KMS-11 (cell line): ENCODE data around the gene SRGAP1.

Experiments
- H2AFZ ChIP-seq: fragments of 200-600 bp; sonication (generic); 2 replicates; pipeline ENCODE4 v1.6.1; 2016; ENCODE audit warnings: antibody characterized with exemption, mixed run types, low read depth
- H3K27ac ChIP-seq: fragments of 200-600 bp; sonication (generic); 2 replicates; pipeline ENCODE4 v1.6.1; 2016; ENCODE audit warnings: mild to moderate bottlenecking, mixed run types
- H3K27me3 ChIP-seq: fragments of 200-600 bp; sonication (generic); 2 replicates; pipeline ENCODE4 v1.6.1; 2017; ENCODE audit warnings: mild to moderate bottlenecking, low read depth, mixed run types, moderate library complexity; ENCODE audit not compliant: insufficient read depth
- H3K36me3 ChIP-seq: fragments of 200-600 bp; sonication (generic); 2 replicates; pipeline ENCODE4 v1.6.1; 2017; ENCODE audit warnings: mild to moderate bottlenecking, mixed run types; ENCODE audit not compliant: insufficient read depth
- H3K4me1 ChIP-seq: fragments of 200-600 bp; sonication (generic); 2 replicates; pipeline ENCODE4 v1.6.1; 2016; ENCODE audit warnings: mild to moderate bottlenecking, low read depth, mixed run types; ENCODE audit not compliant: poor library complexity, severe bottlenecking
- H3K4me2 ChIP-seq: fragments of 200-600 bp; sonication (generic); 2 replicates; pipeline ENCODE4 v1.7.0; 2016; ENCODE audit warnings: mild to moderate bottlenecking, mixed run types
- H3K4me3 ChIP-seq: fragments of 200-600 bp; sonication (generic); IDR thresholded peaks from 2 replicates; pipeline ENCODE4 v1.6.1; 2017; ENCODE audit warnings: low read depth, low read length, mixed read lengths; ENCODE audit not compliant: insufficient read depth
- H3K79me2 ChIP-seq: fragments of 200-600 bp; sonication (generic); 2 replicates; pipeline ENCODE4 v1.6.1; 2016; ENCODE audit warnings: low read depth, mixed run types; ENCODE audit not compliant: insufficient read depth
- H3K9ac ChIP-seq: fragments of 200-600 bp; sonication (generic); 2 replicates; pipeline ENCODE4 v1.6.1; 2016; ENCODE audit warnings: mild to moderate bottlenecking, mixed run types
- H4K20me1 ChIP-seq: fragments of 200-600 bp; sonication (generic); 2 replicates; pipeline ENCODE4 v1.6.1; 2016; ENCODE audit warnings: mild to moderate bottlenecking, mixed run types; ENCODE audit not compliant: insufficient read depth
- CTCF ChIP-seq: fragments of 200-600 bp; sonication (generic); conservative IDR thresholded peaks from 2 replicates; pipeline ENCODE4 v1.6.1; 2017; ENCODE audit warnings: low read depth, mild to moderate bottlenecking, antibody characterized with exemption, low read length, moderate library complexity, mixed read lengths

The SRGAP1 gene

GRCh38 chr12:63863658-63864453 is 19.4 kb downstream of the SRGAP1 start:
- H3K4me1 ChIP-seq = no peaks in the 10 kb centered on the region
- H3K27ac ChIP-seq = no peak overlapping the region
- no peaks in the 10 kb centered on the region for H4K20me1 ChIP-seq
- no peak overlapping the region for H3K9ac ChIP-seq
- TF ChIP-seq CTCF = no peak
- no peaks in the 10 kb centered on the region for H3K36me3 ChIP-seq
- no peak overlapping the region for H2AFZ ChIP-seq
- no peak overlapping the region for H3K4me3 ChIP-seq
- no peaks in the 10 kb centered on the region for H3K79me2 ChIP-seq
- no peak overlapping the region for H3K4me2 ChIP-seq
- no peaks in the 10 kb centered on the region for H3K27me3 ChIP-seq

- Histone ChIP-seq H3K79me2 (no peaks in the 10 kb centered on the region), H3K9ac (no peak overlapping the region), H3K36me3 (no peaks in the 10 kb centered on the region), H3K4me1 (no peaks in the 10 kb centered on the region), H3K27me3 (no peaks in the 10 kb centered on the region), H3K4me3 (no peak overlapping the region), H3K4me2 (no peak overlapping the region), H4K20me1 (no peaks in the 10 kb centered on the region), H2AFZ (no peak overlapping the region), H3K27ac (no peak overlapping the region)
- TF ChIP-seq CTCF = no peak
Observed at GRCh38 chr12:63864454-63864706, 19.9 kb downstream of the SRGAP1 start.

- no peaks in the 10 kb centered on the region for H3K79me2 ChIP-seq
- H3K27ac ChIP-seq = no peak overlapping the region
- no peak overlapping the region for H3K4me2 ChIP-seq
- H3K4me3 ChIP-seq = no peak overlapping the region
- H4K20me1 ChIP-seq = no peaks in the 10 kb centered on the region
- H3K4me1 ChIP-seq = no peaks in the 10 kb centered on the region
- no peaks in the 10 kb centered on the region for H3K36me3 ChIP-seq
- no peak overlapping the region for H2AFZ ChIP-seq
- no peak overlapping the region for H3K9ac ChIP-seq
- no peaks in the 10 kb centered on the region for H3K27me3 ChIP-seq
- no peak for TF ChIP-seq CTCF
Observed at GRCh38 chr12:63865448-63865847, 20.9 kb downstream of the SRGAP1 start.

- Histone ChIP-seq H3K27me3 (no peaks in the 10 kb centered on the region), H3K79me2 (no peaks in the 10 kb centered on the region), H3K9ac (no peak overlapping the region), H3K4me1 (no peaks in the 10 kb centered on the region), H3K4me3 (no peak overlapping the region), H2AFZ (no peak overlapping the region), H3K27ac (no peak overlapping the region), H3K36me3 (no peaks in the 10 kb centered on the region), H3K4me2 (no peak overlapping the region), H4K20me1 (no peaks in the 10 kb centered on the region)
- no peak for TF ChIP-seq CTCF
Observed at GRCh38 chr12:63867053-63867452, 22.6 kb downstream of the SRGAP1 start.
